GM23338 (cell line): ENCODE data around the gene EDIL3. TPM values are rescaled to one million over a fixed set of nuclear protein-coding genes. Genes with fewer than 3 reads are reported as not detected.
"Not testable (repeated sequence)": the region's sequence is repeated elsewhere in the genome, so short reads cannot be mapped to it uniquely, and the experiment has no call there.

Experiments used
- ATAC-seq: fragments of 200-7000 bp; cut with Tn5 transposase; 3 replicates; pipeline ENCODE4 v1.9.1; 2020
- DNase-seq: peaks from one replicate; pipeline ENCODE4 v3.0.0-alpha.2; 2015; ENCODE audit warnings: low spot score
- H2AFZ ChIP-seq: fragments of 200-600 bp; sonication (generic); 2 replicates; pipeline ENCODE4 v1.8.0; 2016; ENCODE audit warnings: antibody characterized with exemption, mild to moderate bottlenecking, moderate library complexity
- H3F3A ChIP-seq: fragments of 200-600 bp; sonication (generic); replicated peaks from 2 replicates; pipeline ENCODE4 v1.8.0; 2017; ENCODE audit warnings: antibody characterized with exemption, mixed run types, low read depth
- H3K27ac ChIP-seq: fragments of 200-600 bp; sonication (generic); 2 replicates; pipeline ENCODE4 v1.6.1; 2016; ENCODE audit warnings: low read depth
- H3K27me3 ChIP-seq: fragments of 200-600 bp; sonication (generic); 2 replicates; pipeline ENCODE4 v1.8.0; 2016; ENCODE audit warnings: mild to moderate bottlenecking, mixed run types, moderate library complexity; ENCODE audit not compliant: insufficient read depth
- H3K36me3 ChIP-seq: fragments of 200-600 bp; sonication (generic); 2 replicates; pipeline ENCODE4 v1.8.0; 2016; ENCODE audit warnings: mild to moderate bottlenecking; ENCODE audit not compliant: insufficient read depth
- H3K4me1 ChIP-seq: fragments of 200-600 bp; sonication (generic); 2 replicates; pipeline ENCODE4 v1.8.0; 2016; ENCODE audit warnings: mild to moderate bottlenecking, moderate library complexity; ENCODE audit not compliant: insufficient read depth
- H3K4me2 ChIP-seq: fragments of 200-600 bp; sonication (generic); 2 replicates; pipeline ENCODE4 v1.7.1; 2017; ENCODE audit warnings: mixed run types
- H3K4me3 ChIP-seq: fragments of 200-600 bp; sonication (generic); 2 replicates; pipeline ENCODE4 v1.6.1; 2016; ENCODE audit warnings: mixed run types
- H3K79me2 ChIP-seq: fragments of 200-600 bp; sonication (generic); replicated peaks from 2 replicates; pipeline ENCODE4 v1.8.0; 2017; ENCODE audit warnings: mild to moderate bottlenecking; ENCODE audit not compliant: insufficient read depth
- H3K9me2 ChIP-seq: fragments of 200-600 bp; sonication (generic); 2 replicates; pipeline ENCODE4 v1.8.0; 2017; ENCODE audit not compliant: insufficient read depth
- H4K20me1 ChIP-seq: fragments of 200-600 bp; sonication (generic); replicated peaks from 2 replicates; pipeline ENCODE4 v1.8.0; 2017; ENCODE audit warnings: mild to moderate bottlenecking; ENCODE audit not compliant: insufficient read depth
- H3K27ac Mint-ChIP-seq: 2 replicates; pipeline ENCODE4 v1.8.0; 2020; ENCODE audit warnings: inconsistent platforms, mild to moderate bottlenecking, moderate library complexity, mixed read lengths
- H3K27me3 Mint-ChIP-seq: 3 replicates; pipeline ENCODE4 v1.8.0; 2022; ENCODE audit warnings: low read depth, mild to moderate bottlenecking, moderate library complexity, mixed read lengths, inconsistent platforms; ENCODE audit not compliant: insufficient read depth, poor library complexity
- H3K36me3 Mint-ChIP-seq: 3 replicates; pipeline ENCODE4 v1.8.0; 2021; ENCODE audit warnings: low read depth, mild to moderate bottlenecking, inconsistent platforms, moderate library complexity, mixed read lengths
- H3K4me1 Mint-ChIP-seq: 3 replicates; pipeline ENCODE4 v1.8.0; 2020; ENCODE audit warnings: mild to moderate bottlenecking, inconsistent platforms, mixed read lengths
- H3K4me3 Mint-ChIP-seq: 3 replicates; pipeline ENCODE4 v1.8.0; 2021; ENCODE audit warnings: moderate library complexity, mild to moderate bottlenecking, inconsistent platforms, mixed read lengths
- H3K9me3 Mint-ChIP-seq: 3 replicates; pipeline ENCODE4 v1.8.0; 2020; ENCODE audit warnings: moderate library complexity, mild to moderate bottlenecking, inconsistent platforms, mixed read lengths
- STAT1 ChIP-seq: IDR thresholded peaks from one replicate; pipeline ENCODE4 v1.6.1; 2016; ENCODE audit warnings: antibody characterized with exemption; ENCODE audit not compliant: unreplicated experiment
- ZNF462 ChIP-seq: fragments of 250-450 bp; sonication (Bioruptor Pico); IDR thresholded peaks from 2 replicates; pipeline ENCODE4 v1.5.0; 2020; ENCODE audit warnings: mild to moderate bottlenecking, moderate library complexity
- polyA plus RNA-seq: library from polyadenylated mRNA; unstranded; fragments of >200 nt; fragmentation: Nextera tagmentation; extraction: Ambion mirVana; gene quantifications from 2 replicates; pipeline ENCODE4 v1.2.1, GENCODE V29; 2016
- total RNA-seq: library from RNA; depleted of rRNA; stranded (reverse); fragments of >200 nt; shearing (Covaris generic); gene quantifications from 2 replicates; pipeline ENCODE4 v1.2.3, GENCODE V29; 2014

The EDIL3 gene
- total and polyA plus RNA-seq, 2 experiments from 2014 or later: 43.3 to 61.9 TPM

GRCh38 chr5:84322646-84323045 lies 62.0 kb downstream of the EDIL3 start:
- Histone ChIP-seq H4K20me1 (no peaks in the 10 kb centered on the region), H3K4me3 (no peak overlapping the region), H3K79me2 (peaks cover 22% of the 10 kb centered on the region), H3K27me3 (no peaks in the 10 kb centered on the region), H3K4me1 (no peaks in the 10 kb centered on the region), H3K36me3 (peaks cover 4% of the 10 kb centered on the region; the same call in 1 of the 2 replicates), H3K9me2 (no peaks in the 10 kb centered on the region), H3K4me2 (no peak overlapping the region), H2AFZ (no peak overlapping the region), H3F3A (no peaks in the 10 kb centered on the region), H3K27ac (no peak overlapping the region)
- peaks cover 27% of the 10 kb centered on the region; the same call in 2 of the 3 replicates for H3K36me3 Mint-ChIP-seq
- H3K27me3 Mint-ChIP-seq: no peaks in the 10 kb centered on the region
- ATAC-seq: no peak
- no peaks in the 10 kb centered on the region for H3K4me1 Mint-ChIP-seq
- H3K9me3 Mint-ChIP-seq: peaks cover 18% of the 10 kb centered on the region
- no peak for TF ChIP-seq STAT1
- TF ChIP-seq ZNF462 (CRISPR knock-in tag): no peak
- no peak for DNase-seq
- no peak overlapping the region for H3K27ac Mint-ChIP-seq
- no peak overlapping the region for H3K4me3 Mint-ChIP-seq

GRCh38 chr5:84317826-84318225 lies 66.9 kb downstream of the EDIL3 start:
- H3K27ac Mint-ChIP-seq, H3K4me1 Mint-ChIP-seq, H4K20me1 ChIP-seq, H3K27ac ChIP-seq, H3K27me3 Mint-ChIP-seq, ATAC-seq, H3K4me1 ChIP-seq, H3K36me3 ChIP-seq, H3K4me3 ChIP-seq, DNase-seq, H3K4me3 Mint-ChIP-seq, H3K9me2 ChIP-seq, H3F3A ChIP-seq, H3K27me3 ChIP-seq, H3K4me2 ChIP-seq, H2AFZ ChIP-seq: not testable (repeated sequence)
- peaks cover 22% of the 10 kb centered on the region for H3K9me3 Mint-ChIP-seq
- peaks cover 29% of the 10 kb centered on the region; the same call in 2 of the 3 replicates for H3K36me3 Mint-ChIP-seq
- peaks cover 35% of the 10 kb centered on the region for H3K79me2 ChIP-seq

- not testable (repeated sequence) for DNase-seq, H3K27ac Mint-ChIP-seq, H3K4me3 Mint-ChIP-seq, H3K9me2 ChIP-seq, H4K20me1 ChIP-seq, H3F3A ChIP-seq, H2AFZ ChIP-seq, H3K27me3 Mint-ChIP-seq, H3K27me3 ChIP-seq, H3K4me3 ChIP-seq, H3K4me2 ChIP-seq, H3K36me3 ChIP-seq, ATAC-seq, H3K27ac ChIP-seq
- peaks cover 18% of the 10 kb centered on the region; the same call in 1 of the 2 replicates for H3K79me2 ChIP-seq
- H3K4me1 ChIP-seq: peaks cover 12% of the 10 kb centered on the region; the same call in 1 of the 2 replicates
- H3K4me1 Mint-ChIP-seq: peaks cover 12% of the 10 kb centered on the region
- peaks cover 13% of the 10 kb centered on the region; the same call in 2 of the 3 replicates for H3K9me3 Mint-ChIP-seq
- peaks cover 19% of the 10 kb centered on the region; the same call in 2 of the 3 replicates for H3K36me3 Mint-ChIP-seq
Measured at GRCh38 chr5:84312280-84312679, 72.4 kb downstream of the EDIL3 start.

- not testable (repeated sequence) for H3K4me3 Mint-ChIP-seq, H2AFZ ChIP-seq, H3K9me2 ChIP-seq, H3K36me3 ChIP-seq, H3K27me3 Mint-ChIP-seq, H3K27ac ChIP-seq, H3K27me3 ChIP-seq, ATAC-seq, DNase-seq, H3K4me3 ChIP-seq, H3K4me2 ChIP-seq, H3K79me2 ChIP-seq, H3F3A ChIP-seq, H4K20me1 ChIP-seq, H3K27ac Mint-ChIP-seq
- peaks cover 10% of the 10 kb centered on the region; the same call in 1 of the 2 replicates for H3K4me1 ChIP-seq
- Mint-ChIP-seq H3K9me3 (peaks cover 13% of the 10 kb centered on the region; the same call in 2 of the 3 replicates), H3K36me3 (peaks cover 19% of the 10 kb centered on the region; the same call in 2 of the 3 replicates), H3K4me1 (peaks cover 12% of the 10 kb centered on the region)
Measured at GRCh38 chr5:84309850-84310249, 74.8 kb downstream of the EDIL3 start.
